ENCODE measurements around the gene TMEM181.

The TMEM181 gene

GRCh38 chr6:158564243-158565121 is 4.6 kb downstream of the TMEM181 start:
- no peak for DNase-seq

- DNase-seq = no peak
Measured at GRCh38 chr6:158565122-158565429, 5.2 kb downstream of the TMEM181 start.

GRCh38 chr6:158565482-158566040 is 5.7 kb downstream of the TMEM181 start:
- DNase-seq = no peak

GRCh38 chr6:158566207-158566818 is 6.4 kb downstream of the TMEM181 start:
- DNase-seq = no peak

GRCh38 chr6:158567152-158567551 is 7.3 kb downstream of the TMEM181 start:
- DNase-seq = no peak

GRCh38 chr6:158567871-158568401 is 8.0 kb downstream of the TMEM181 start:
- DNase-seq = no peak

GRCh38 chr6:158568549-158568948 is 8.7 kb downstream of the TMEM181 start:
- DNase-seq = no peak

- no peak for DNase-seq
Measured at GRCh38 chr6:158569036-158569435, 9.1 kb downstream of the TMEM181 start.

GRCh38 chr6:158570681-158570962 is 10.7 kb downstream of the TMEM181 start:
- DNase-seq = no peak

GRCh38 chr6:158571826-158572652 is 12.1 kb downstream of the TMEM181 start:
- DNase-seq = no peak

- no peak for DNase-seq
Measured at GRCh38 chr6:158572653-158573541, 13.0 kb downstream of the TMEM181 start.

- no peak for DNase-seq
Measured at GRCh38 chr6:158573542-158573931, 13.6 kb downstream of the TMEM181 start.

GRCh38 chr6:158574800-158575199 is 14.9 kb downstream of the TMEM181 start:
- DNase-seq = no peak

- no peak for DNase-seq
Measured at GRCh38 chr6:158575550-158575949, 15.7 kb downstream of the TMEM181 start.

- no peak for DNase-seq
Measured at GRCh38 chr6:158584236-158584651, 24.4 kb downstream of the TMEM181 start.

GRCh38 chr6:158586652-158587051 is 26.8 kb downstream of the TMEM181 start:
- no peak for DNase-seq

GRCh38 chr6:158589366-158589765 is 29.5 kb downstream of the TMEM181 start:
- no peak for DNase-seq

GRCh38 chr6:158591134-158591809 is 31.4 kb downstream of the TMEM181 start:
- no peak for DNase-seq

- DNase-seq = no peak
Measured at GRCh38 chr6:158591810-158592209, 31.9 kb downstream of the TMEM181 start.

GRCh38 chr6:158593670-158594069 is 33.8 kb downstream of the TMEM181 start:
- no peak for DNase-seq

- DNase-seq = no peak
Measured at GRCh38 chr6:158595223-158595622, 35.3 kb downstream of the TMEM181 start.

- no peak for DNase-seq
Measured at GRCh38 chr6:158596861-158597260, 37.0 kb downstream of the TMEM181 start.

All from effector CD8-positive, alpha-beta T cell (primary cell).